Panc1 (cell line): ENCODE results near the gene RNF43. TPM values are rescaled to one million over a fixed set of nuclear protein-coding genes. Genes with fewer than 3 reads are reported as not detected.

ENCODE experiments used
- ATAC-seq: fragments of 200-7000 bp; cut with Tn5 transposase; 2 replicates; pipeline ENCODE4 v1.9.1; 2020; ENCODE audit warnings: mild to moderate bottlenecking, moderate library complexity
- BruUV-seq: library from RNA; stranded (reverse); fragments of 400-500 nt; replicated peaks from 2 replicates; lab custom pipeline; 2021; lab: Mats Ljungman, UMichigan
- CTCF ChIA-PET: fragments of 300-600 bp; sonication (Branson Sonifier 250); formaldehyde crosslinking; loops from one replicate; lab custom pipeline; 2022; ENCODE audit warnings: antibody characterized with exemption; lab: Charles Lee
- POLR2A ChIA-PET: fragments of 300-600 bp; sonication (Branson Sonifier 250); formaldehyde crosslinking; loops from one replicate; lab custom pipeline; 2022; ENCODE audit warnings: antibody characterized with exemption; lab: Charles Lee
- DNase-seq: peaks from one replicate; pipeline ENCODE4 v3.0.0-alpha.2; 2010; ENCODE audit warnings: low read depth, low spot score
- H3K27ac ChIP-seq: 2 replicates; pipeline ENCODE4 v1.5.1; 2011; ENCODE audit warnings: mild to moderate bottlenecking, low read length, inconsistent platforms
- H3K27me3 ChIP-seq: fragments of 200-500 bp; sonication (Bioruptor generic); 2 replicates; pipeline ENCODE4 v1.6.0; 2014; ENCODE audit warnings: low read length, inconsistent platforms; ENCODE audit not compliant: control insufficient read depth, insufficient read depth
- H3K36me3 ChIP-seq: fragments of 200-500 bp; sonication (Bioruptor generic); 2 replicates; pipeline ENCODE4 v1.5.1; 2014; ENCODE audit warnings: inconsistent platforms, mild to moderate bottlenecking, low read length, moderate library complexity; ENCODE audit not compliant: control insufficient read depth, insufficient read depth
- H3K4me1 ChIP-seq: 2 replicates; pipeline ENCODE4 v1.5.1; 2011; ENCODE audit warnings: inconsistent platforms, mild to moderate bottlenecking, low read length, moderate library complexity; ENCODE audit not compliant: control insufficient read depth, insufficient read depth
- H3K4me3 ChIP-seq, 2 experiments: 2 replicates each; pipeline ENCODE4 v1.5.1; 2011 to 2012; ENCODE audit warnings: low read depth in 2 of 2, low read length in 2 of 2, mild to moderate bottlenecking in 2 of 2, inconsistent platforms in 1 of 2, moderate library complexity in 1 of 2
- H3K9me3 ChIP-seq: fragments of 200-500 bp; sonication (Bioruptor generic); 2 replicates; pipeline ENCODE4 v1.5.1; 2014; ENCODE audit warnings: low read depth, mild to moderate bottlenecking, inconsistent platforms, low read length, moderate library complexity; ENCODE audit not compliant: control insufficient read depth, insufficient read depth
- POLR2AphosphoS5 ChIP-seq: IDR thresholded peaks from 2 replicates; pipeline ENCODE4 v1.6.1; 2012; ENCODE audit warnings: mild to moderate bottlenecking, low read depth, low read length, moderate library complexity
- SIN3A ChIP-seq: IDR thresholded peaks from 2 replicates; pipeline ENCODE4 v1.6.1; 2012; ENCODE audit warnings: low read depth, mild to moderate bottlenecking, low read length, moderate library complexity, borderline replicate concordance; ENCODE audit not compliant: insufficient read depth
- TCF7L2 ChIP-seq: IDR thresholded peaks from 2 replicates; pipeline ENCODE4 v1.6.1; 2011; ENCODE audit warnings: mild to moderate bottlenecking, low read depth, low read length, inconsistent platforms
- in situ Hi-C: cut with HindIII; loops from 2 replicates; pipeline ENCODE4 v1.10.0; 2016; ENCODE audit warnings: low sequenced_read_pairs, low pct_unique_long_range_greater_than_20kb
- intact Hi-C: fragments of 100-400 bp; cut with micrococcal nuclease; formaldehyde crosslinking; loops from one replicate; pipeline ENCODE4 v1.10.0; 2022; ENCODE audit not compliant: unreplicated experiment
- total RNA-seq: library from RNA; stranded (reverse); gene quantifications from one replicate; pipeline ENCODE4 v1.2.1, GENCODE V29; 2021; ENCODE audit not compliant: unreplicated experiment
- TF ChIP-seq, protein P1 (sequence below): fragments of 450-650 bp; IDR thresholded peaks from 2 replicates; pipeline ENCODE4 v1.5.1; 2017; ENCODE audit warnings: mild to moderate bottlenecking
- TF ChIP-seq, protein P2 (sequence below), 2 experiments: IDR thresholded peaks; 2 replicates each; pipeline ENCODE4 v1.6.1; 2011 to 2012; ENCODE audit warnings: low read depth in 2 of 2, control low read depth in 1 of 2, low read length in 1 of 2, mild to moderate bottlenecking in 1 of 2, moderate library complexity in 1 of 2; ENCODE audit not compliant: insufficient read depth in 1 of 2

RNF43 gene
- total RNA-seq, 1 experiment from 2014 or later, result 4.7 TPM

DNA sequence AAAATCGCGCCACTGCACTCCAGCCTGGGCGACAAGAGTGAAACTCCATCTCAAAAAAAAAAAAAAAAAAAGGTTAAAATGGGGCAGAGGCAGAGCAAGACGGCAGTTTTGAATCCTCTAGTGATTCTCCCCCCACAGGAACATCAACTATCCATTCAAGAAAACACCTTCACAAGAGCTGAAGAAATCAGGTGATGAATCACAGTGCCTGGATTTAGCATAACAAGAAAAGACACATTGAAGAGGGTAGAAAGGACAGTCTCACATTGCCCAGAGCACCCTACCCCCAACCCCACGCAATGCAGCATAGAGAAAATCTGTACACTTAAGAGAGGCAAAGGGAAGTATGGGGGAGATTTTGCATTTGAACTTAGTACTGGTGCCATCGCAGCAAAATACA, 28.8 kb upstream of the RNF43 start:
- H3K4me3 ChIP-seq, result no peak overlapping the region
- H3K27me3 ChIP-seq, result peaks cover 2% of the 10 kb centered on the region; the same call in 1 of the 2 replicates
- POLR2A ChIA-PET, result no interaction called here
- intact Hi-C loops (no loop called here), in situ Hi-C loops (no loop called here)
- no TSS peak for BruUV-seq
- CTCF ChIA-PET, result no interaction called here
- TF ChIP-seq, protein P1, sequence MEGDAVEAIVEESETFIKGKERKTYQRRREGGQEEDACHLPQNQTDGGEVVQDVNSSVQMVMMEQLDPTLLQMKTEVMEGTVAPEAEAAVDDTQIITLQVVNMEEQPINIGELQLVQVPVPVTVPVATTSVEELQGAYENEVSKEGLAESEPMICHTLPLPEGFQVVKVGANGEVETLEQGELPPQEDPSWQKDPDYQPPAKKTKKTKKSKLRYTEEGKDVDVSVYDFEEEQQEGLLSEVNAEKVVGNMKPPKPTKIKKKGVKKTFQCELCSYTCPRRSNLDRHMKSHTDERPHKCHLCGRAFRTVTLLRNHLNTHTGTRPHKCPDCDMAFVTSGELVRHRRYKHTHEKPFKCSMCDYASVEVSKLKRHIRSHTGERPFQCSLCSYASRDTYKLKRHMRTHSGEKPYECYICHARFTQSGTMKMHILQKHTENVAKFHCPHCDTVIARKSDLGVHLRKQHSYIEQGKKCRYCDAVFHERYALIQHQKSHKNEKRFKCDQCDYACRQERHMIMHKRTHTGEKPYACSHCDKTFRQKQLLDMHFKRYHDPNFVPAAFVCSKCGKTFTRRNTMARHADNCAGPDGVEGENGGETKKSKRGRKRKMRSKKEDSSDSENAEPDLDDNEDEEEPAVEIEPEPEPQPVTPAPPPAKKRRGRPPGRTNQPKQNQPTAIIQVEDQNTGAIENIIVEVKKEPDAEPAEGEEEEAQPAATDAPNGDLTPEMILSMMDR, result no peak
- TF ChIP-seq SIN3A (no peak), POLR2AphosphoS5 (no peak), TCF7L2 (no peak)
- TF ChIP-seq, protein P2, sequence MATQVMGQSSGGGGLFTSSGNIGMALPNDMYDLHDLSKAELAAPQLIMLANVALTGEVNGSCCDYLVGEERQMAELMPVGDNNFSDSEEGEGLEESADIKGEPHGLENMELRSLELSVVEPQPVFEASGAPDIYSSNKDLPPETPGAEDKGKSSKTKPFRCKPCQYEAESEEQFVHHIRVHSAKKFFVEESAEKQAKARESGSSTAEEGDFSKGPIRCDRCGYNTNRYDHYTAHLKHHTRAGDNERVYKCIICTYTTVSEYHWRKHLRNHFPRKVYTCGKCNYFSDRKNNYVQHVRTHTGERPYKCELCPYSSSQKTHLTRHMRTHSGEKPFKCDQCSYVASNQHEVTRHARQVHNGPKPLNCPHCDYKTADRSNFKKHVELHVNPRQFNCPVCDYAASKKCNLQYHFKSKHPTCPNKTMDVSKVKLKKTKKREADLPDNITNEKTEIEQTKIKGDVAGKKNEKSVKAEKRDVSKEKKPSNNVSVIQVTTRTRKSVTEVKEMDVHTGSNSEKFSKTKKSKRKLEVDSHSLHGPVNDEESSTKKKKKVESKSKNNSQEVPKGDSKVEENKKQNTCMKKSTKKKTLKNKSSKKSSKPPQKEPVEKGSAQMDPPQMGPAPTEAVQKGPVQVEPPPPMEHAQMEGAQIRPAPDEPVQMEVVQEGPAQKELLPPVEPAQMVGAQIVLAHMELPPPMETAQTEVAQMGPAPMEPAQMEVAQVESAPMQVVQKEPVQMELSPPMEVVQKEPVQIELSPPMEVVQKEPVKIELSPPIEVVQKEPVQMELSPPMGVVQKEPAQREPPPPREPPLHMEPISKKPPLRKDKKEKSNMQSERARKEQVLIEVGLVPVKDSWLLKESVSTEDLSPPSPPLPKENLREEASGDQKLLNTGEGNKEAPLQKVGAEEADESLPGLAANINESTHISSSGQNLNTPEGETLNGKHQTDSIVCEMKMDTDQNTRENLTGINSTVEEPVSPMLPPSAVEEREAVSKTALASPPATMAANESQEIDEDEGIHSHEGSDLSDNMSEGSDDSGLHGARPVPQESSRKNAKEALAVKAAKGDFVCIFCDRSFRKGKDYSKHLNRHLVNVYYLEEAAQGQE (IDR thresholded peaks at IDR 0.05; ENCODE audit: insufficient read depth in 1 of 2, low read depth in 2 of 2, low read length in 1 of 2), result no peak
- H3K27ac ChIP-seq, result no peak overlapping the region
- no peaks in the 10 kb centered on the region for H3K4me1 ChIP-seq
- H3K36me3 ChIP-seq, result no peaks in the 10 kb centered on the region
- no peak for DNase-seq
- no peak for ATAC-seq
- no peaks in the 10 kb centered on the region for H3K9me3 ChIP-seq

DNA sequence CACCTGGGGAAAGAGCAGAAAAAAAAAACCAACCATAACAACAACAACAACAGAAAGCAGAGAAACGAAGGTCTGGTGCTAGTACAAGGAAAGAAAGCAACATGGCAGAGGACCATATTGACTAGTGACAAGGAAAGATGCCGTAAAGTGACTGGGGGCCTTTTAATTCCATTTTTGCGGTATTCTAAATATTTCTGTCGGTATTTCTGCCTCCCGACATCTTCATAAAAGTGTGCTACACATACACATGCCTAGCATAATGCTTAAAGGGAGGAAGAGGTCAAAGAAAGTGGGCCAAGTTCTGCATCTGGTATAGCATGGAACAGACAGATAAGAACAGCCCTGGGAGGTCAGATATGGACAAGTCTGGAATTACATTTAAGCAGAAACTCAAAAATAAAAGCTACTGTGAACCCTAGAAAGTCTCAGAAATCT, 19.5 kb upstream of the RNF43 start:
- POLR2A ChIA-PET, result no interaction called here
- no TSS peak for BruUV-seq
- H3K4me3 ChIP-seq, result no peak overlapping the region
- TF ChIP-seq, protein P1, result no peak
- no peak for TF ChIP-seq SIN3A
- TF ChIP-seq POLR2AphosphoS5, result no peak
- no peak for TF ChIP-seq TCF7L2
- TF ChIP-seq, protein P2 (IDR thresholded peaks at IDR 0.05; ENCODE audit: insufficient read depth in 1 of 2, low read depth in 2 of 2, low read length in 1 of 2), result no peak
- intact Hi-C loops (no loop called here), in situ Hi-C loops (no loop called here)
- ATAC-seq (no peak), DNase-seq (no peak)
- no peaks in the 10 kb centered on the region for H3K4me1 ChIP-seq
- H3K27me3 ChIP-seq, result peaks cover 2% of the 10 kb centered on the region
- no peaks in the 10 kb centered on the region for H3K9me3 ChIP-seq
- CTCF ChIA-PET, result no interaction called here
- H3K36me3 ChIP-seq, result no peaks in the 10 kb centered on the region
- no peak overlapping the region for H3K27ac ChIP-seq
